NCI-H1048 (cell line): Measurements from ENCODE around the gene NOSIP.
A peak's percentile ranks its signal among the peaks of the same experiment; 100 is the strongest.

Experiments used
- DNase-seq: peaks from one replicate; lab custom pipeline; 2025; lab: John Stamatoyannopoulos, UW

Gene NOSIP

GRCh38 chr19:49546825-49547565 lies 33.4 kb downstream of the NOSIP start:
- peak; percentile 80 for DNase-seq

- no peak for DNase-seq
Measured at GRCh38 chr19:49544154-49544553, 36.2 kb downstream of the NOSIP start.

GRCh38 chr19:49543032-49543431 lies 37.3 kb downstream of the NOSIP start:
- no peak for DNase-seq

- DNase-seq = no peak
Measured at GRCh38 chr19:49542446-49542845, 37.9 kb downstream of the NOSIP start.

GRCh38 chr19:49541914-49542313 lies 38.4 kb downstream of the NOSIP start:
- DNase-seq = no peak

GRCh38 chr19:49539192-49539952 lies 41.0 kb downstream of the NOSIP start:
- DNase-seq = no peak

GRCh38 chr19:49538643-49539042 lies 41.7 kb downstream of the NOSIP start:
- DNase-seq = no peak

- no peak for DNase-seq
Measured at GRCh38 chr19:49536921-49537462, 43.4 kb downstream of the NOSIP start.

- no peak for DNase-seq
Measured at GRCh38 chr19:49534632-49535385, 45.5 kb downstream of the NOSIP start.

GRCh38 chr19:49533551-49534488 lies 46.5 kb downstream of the NOSIP start:
- DNase-seq = no peak

- no peak for DNase-seq
Measured at GRCh38 chr19:49530708-49531107, 49.6 kb downstream of the NOSIP start.

- DNase-seq = no peak
Measured at GRCh38 chr19:49528211-49528771, 52.1 kb downstream of the NOSIP start.

- DNase-seq = no peak
Measured at GRCh38 chr19:49524812-49525455, 55.4 kb downstream of the NOSIP start.

- no peak for DNase-seq
Measured at GRCh38 chr19:49520705-49521319, 59.5 kb downstream of the NOSIP start.

- DNase-seq = no peak
Measured at GRCh38 chr19:49518033-49518432, 62.3 kb downstream of the NOSIP start.

- DNase-seq = no peak
Measured at GRCh38 chr19:49515767-49516166, 64.6 kb downstream of the NOSIP start.

- DNase-seq = no peak
Measured at GRCh38 chr19:49514151-49514550, 66.2 kb downstream of the NOSIP start.

- DNase-seq = no peak
Measured at GRCh38 chr19:49513746-49514118, 66.6 kb downstream of the NOSIP start.

GRCh38 chr19:49512970-49513745 lies 67.2 kb downstream of the NOSIP start:
- no peak for DNase-seq
